Osteoblast (primary cell): ENCODE data around the gene OR4D2. TPM values are rescaled to one million over a fixed set of nuclear protein-coding genes. Genes with fewer than 3 reads are reported as not detected.

Experiments used
- DNase-seq: peaks from one replicate; pipeline ENCODE4 v3.0.0; 2011; ENCODE audit warnings: low spot score, mixed read lengths; ENCODE audit not compliant: insufficient read length; ENCODE audit errors: missing footprints
- H2AFZ ChIP-seq: 2 replicates; pipeline ENCODE4 v1.6.0; 2011; ENCODE audit warnings: mild to moderate bottlenecking, low read length
- H3K27ac ChIP-seq: 2 replicates; pipeline ENCODE4 v1.5.1; 2011; ENCODE audit warnings: mild to moderate bottlenecking, low read depth, low read length, moderate library complexity
- H3K27me3 ChIP-seq: 2 replicates; pipeline ENCODE4 v1.6.0; 2012; ENCODE audit warnings: mild to moderate bottlenecking, control low read depth, inconsistent platforms, low read length, moderate library complexity; ENCODE audit not compliant: insufficient read depth
- H3K36me3 ChIP-seq: 2 replicates; pipeline ENCODE4 v1.5.1; 2011; ENCODE audit warnings: mild to moderate bottlenecking, low read length, control low read depth, moderate library complexity; ENCODE audit not compliant: insufficient read depth
- H3K4me1 ChIP-seq: 2 replicates; pipeline ENCODE4 v1.5.1; 2011; ENCODE audit warnings: mild to moderate bottlenecking, low read length, control low read depth, moderate library complexity; ENCODE audit not compliant: insufficient read depth
- H3K4me2 ChIP-seq: 2 replicates; pipeline ENCODE4 v1.6.0; 2011; ENCODE audit warnings: mild to moderate bottlenecking, low read length; ENCODE audit not compliant: insufficient read depth
- H3K4me3 ChIP-seq: fragments of 200-600 bp; sonication (generic); 3 replicates; pipeline ENCODE4 v1.5.1; 2012; ENCODE audit warnings: mild to moderate bottlenecking, low read length, inconsistent platforms; ENCODE audit not compliant: insufficient read depth
- H3K79me2 ChIP-seq: 2 replicates; pipeline ENCODE4 v1.6.0; 2012; ENCODE audit warnings: mild to moderate bottlenecking, low read length, control low read depth, inconsistent platforms; ENCODE audit not compliant: insufficient read depth
- H3K9me3 ChIP-seq: 2 replicates; pipeline ENCODE4 v1.5.1; 2011; ENCODE audit warnings: low read depth, low read length, control low read depth
- H4K20me1 ChIP-seq: 2 replicates; pipeline ENCODE4 v1.6.0; 2012; ENCODE audit warnings: mild to moderate bottlenecking, low read length, control low read depth; ENCODE audit not compliant: insufficient read depth
- total RNA-seq: library from RNA; depleted of rRNA; stranded (reverse); fragments of >200 nt; gene quantifications from 2 replicates; pipeline ENCODE4 v1.2.3, GENCODE V29; 2012
- TF ChIP-seq, protein P1 (sequence below): IDR thresholded peaks from 2 replicates; pipeline ENCODE4 v1.5.1; 2011; ENCODE audit warnings: mild to moderate bottlenecking, low read depth, low read length, moderate library complexity; ENCODE audit errors: extremely low read depth

The OR4D2 gene
- total RNA-seq, 1 donor = not detected

DNA sequence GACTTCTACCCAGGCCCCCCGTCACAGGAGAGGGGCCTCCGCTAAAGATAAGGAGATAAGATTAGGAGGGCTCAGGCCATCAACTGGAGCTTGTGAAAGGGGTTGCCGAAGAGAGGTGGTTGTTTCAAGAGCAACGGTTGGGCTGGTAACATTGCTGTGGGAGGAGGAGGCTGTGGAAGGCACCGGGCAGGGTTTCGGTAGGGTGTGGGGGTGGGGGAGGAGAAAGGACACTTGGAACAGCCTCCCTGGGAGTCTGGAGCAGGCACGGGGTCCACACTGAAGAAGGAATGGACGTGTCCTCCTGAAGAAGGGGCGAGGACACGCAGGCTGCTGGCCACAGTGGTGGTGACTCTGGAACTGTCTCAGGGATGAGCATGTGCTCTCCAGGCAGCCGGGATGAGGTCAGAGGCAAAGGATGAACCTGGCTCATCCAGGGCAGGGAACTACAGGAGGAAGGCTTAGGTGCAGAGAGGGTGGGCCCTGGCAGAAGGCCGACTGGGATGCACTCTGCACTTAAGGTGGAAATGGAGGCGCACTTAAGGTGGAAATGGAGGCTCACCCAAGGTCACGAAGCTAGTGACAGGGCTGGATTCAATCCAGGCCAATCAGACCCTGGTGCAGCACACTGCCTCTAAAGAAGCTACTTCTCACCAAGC lies 24.6 kb downstream of the OR4D2 start:
- no peaks in the 10 kb centered on the region for H3K9me3 ChIP-seq
- no peak overlapping the region for H2AFZ ChIP-seq
- no peak overlapping the region for H3K27ac ChIP-seq
- no peak overlapping the region for H3K4me3 ChIP-seq
- no peaks in the 10 kb centered on the region for H3K79me2 ChIP-seq
- TF ChIP-seq, protein P1, sequence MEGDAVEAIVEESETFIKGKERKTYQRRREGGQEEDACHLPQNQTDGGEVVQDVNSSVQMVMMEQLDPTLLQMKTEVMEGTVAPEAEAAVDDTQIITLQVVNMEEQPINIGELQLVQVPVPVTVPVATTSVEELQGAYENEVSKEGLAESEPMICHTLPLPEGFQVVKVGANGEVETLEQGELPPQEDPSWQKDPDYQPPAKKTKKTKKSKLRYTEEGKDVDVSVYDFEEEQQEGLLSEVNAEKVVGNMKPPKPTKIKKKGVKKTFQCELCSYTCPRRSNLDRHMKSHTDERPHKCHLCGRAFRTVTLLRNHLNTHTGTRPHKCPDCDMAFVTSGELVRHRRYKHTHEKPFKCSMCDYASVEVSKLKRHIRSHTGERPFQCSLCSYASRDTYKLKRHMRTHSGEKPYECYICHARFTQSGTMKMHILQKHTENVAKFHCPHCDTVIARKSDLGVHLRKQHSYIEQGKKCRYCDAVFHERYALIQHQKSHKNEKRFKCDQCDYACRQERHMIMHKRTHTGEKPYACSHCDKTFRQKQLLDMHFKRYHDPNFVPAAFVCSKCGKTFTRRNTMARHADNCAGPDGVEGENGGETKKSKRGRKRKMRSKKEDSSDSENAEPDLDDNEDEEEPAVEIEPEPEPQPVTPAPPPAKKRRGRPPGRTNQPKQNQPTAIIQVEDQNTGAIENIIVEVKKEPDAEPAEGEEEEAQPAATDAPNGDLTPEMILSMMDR = no peak
- H3K4me2 ChIP-seq = no peak overlapping the region
- peaks cover 36% of the 10 kb centered on the region for H3K27me3 ChIP-seq
- no peaks in the 10 kb centered on the region for H3K36me3 ChIP-seq
- H3K4me1 ChIP-seq = peaks cover 9% of the 10 kb centered on the region
- DNase-seq = no peak
- H4K20me1 ChIP-seq = peaks cover 4% of the 10 kb centered on the region

DNA sequence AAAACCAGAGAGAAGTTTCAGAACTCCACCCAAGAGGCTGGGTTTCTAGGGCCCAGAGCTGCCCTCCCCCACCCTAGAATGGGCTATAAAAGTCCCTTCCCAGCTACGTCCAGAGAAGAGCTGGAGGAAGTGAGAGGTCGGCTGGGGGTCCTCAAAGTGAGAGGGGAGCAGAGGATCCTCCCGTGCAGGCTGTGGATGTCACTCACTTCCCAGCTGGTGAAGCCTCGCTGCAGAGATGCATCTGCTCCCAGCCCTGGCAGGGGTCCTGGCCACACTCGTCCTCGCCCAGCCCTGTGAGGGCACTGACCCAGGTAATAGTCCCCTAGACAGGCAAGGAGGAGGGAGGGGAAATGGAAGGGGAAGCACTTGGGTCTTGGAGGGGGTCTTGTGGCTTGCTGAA lies 25.8 kb downstream of the OR4D2 start, which contains the start of gene EPX:
Gene EPX (plus strand): TSS at position 115 of the 400 bp plus-strand sequence. CDS start 121 bp downstream, at position 236.
- H3K4me3 ChIP-seq = no peak within 1 kb of the TSS
- H3K27me3 ChIP-seq = peaks cover 40% of the 10 kb centered on the region
- no peak within 1 kb of the TSS for H3K27ac ChIP-seq
- H3K9me3 ChIP-seq = no peaks in the 10 kb centered on the region
- H4K20me1 ChIP-seq = peaks cover 4% of the 10 kb centered on the region
- TF ChIP-seq, protein P1 = no peak
- H3K4me1 ChIP-seq = peaks cover 9% of the 10 kb centered on the region
- H3K79me2 ChIP-seq = no peaks in the 10 kb centered on the region
- no peak within 1 kb of the TSS for H3K4me2 ChIP-seq
- no peak for DNase-seq
- H3K36me3 ChIP-seq = no peaks in the 10 kb centered on the region
- H2AFZ ChIP-seq = no peak within 1 kb of the TSS

DNA sequence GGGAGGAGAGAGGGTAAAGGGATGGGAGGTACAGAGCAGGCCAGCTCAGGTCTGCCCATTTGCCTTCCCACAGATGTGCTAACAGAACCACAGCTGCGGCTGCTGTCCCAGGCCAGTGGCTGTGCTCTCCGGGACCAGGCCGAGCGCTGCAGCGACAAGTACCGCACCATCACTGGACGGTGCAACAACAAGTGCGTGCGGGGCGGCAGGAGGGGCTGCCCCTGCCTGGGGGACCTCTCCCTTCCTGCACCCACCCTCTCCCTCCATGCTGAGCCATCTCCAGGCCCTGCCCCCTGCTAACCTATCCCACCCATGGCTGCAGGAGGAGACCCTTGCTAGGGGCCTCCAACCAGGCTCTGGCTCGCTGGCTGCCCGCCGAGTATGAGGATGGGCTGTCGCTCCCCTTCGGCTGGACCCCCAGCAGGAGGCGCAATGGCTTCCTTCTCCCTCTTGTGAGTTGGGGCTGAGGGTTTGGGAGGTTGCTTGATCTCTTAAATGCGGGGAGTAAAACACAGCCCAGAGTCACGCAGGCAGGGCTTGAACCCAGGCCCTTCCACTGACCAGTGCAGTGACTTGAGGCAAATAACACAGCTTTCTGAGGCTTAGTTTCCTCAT lies 27.0 kb downstream of the OR4D2 start:
- no peak overlapping the region for H3K27ac ChIP-seq
- peaks cover 35% of the 10 kb centered on the region for H3K27me3 ChIP-seq
- no peak for DNase-seq
- H2AFZ ChIP-seq = no peak overlapping the region
- no peak overlapping the region for H3K4me2 ChIP-seq
- peaks cover 9% of the 10 kb centered on the region for H3K4me1 ChIP-seq
- TF ChIP-seq, protein P1 = no peak
- peaks cover 4% of the 10 kb centered on the region for H4K20me1 ChIP-seq
- no peaks in the 10 kb centered on the region for H3K9me3 ChIP-seq
- no peak overlapping the region for H3K4me3 ChIP-seq
- H3K36me3 ChIP-seq = no peaks in the 10 kb centered on the region
- no peaks in the 10 kb centered on the region for H3K79me2 ChIP-seq

DNA sequence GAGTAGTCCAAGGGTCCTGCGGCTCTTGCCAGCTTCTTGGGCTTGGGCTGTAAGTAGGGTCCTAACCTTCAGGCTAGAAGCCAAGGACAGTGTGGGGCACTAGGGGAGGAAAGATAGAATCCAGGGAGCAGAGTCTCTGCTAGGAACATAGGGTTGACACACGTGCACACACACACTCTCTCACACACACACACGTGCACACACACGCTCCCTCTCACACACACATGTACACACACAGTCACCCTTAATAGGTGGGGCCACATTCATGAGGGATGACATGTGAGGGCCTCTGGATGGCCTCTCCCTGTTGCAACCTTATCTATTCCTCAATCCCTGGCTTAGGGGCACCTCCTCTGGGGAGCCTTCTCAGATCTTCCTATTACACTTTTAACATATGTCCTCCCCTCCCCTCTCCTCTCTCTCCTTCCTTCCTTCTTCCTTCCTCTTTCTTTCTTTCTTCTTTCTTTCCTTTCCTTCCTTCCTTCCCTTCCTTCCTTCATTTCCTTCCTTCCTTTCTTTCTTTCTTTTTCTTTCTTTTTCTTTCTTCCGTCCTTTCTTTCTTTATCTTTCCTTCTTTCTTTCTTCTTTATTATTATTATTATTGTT lies 28.8 kb downstream of the OR4D2 start:
- Histone ChIP-seq H3K79me2 (no peaks in the 10 kb centered on the region), H3K4me2 (no peak overlapping the region), H2AFZ (no peak overlapping the region), H3K36me3 (no peaks in the 10 kb centered on the region), H3K9me3 (no peaks in the 10 kb centered on the region), H3K4me3 (no peak overlapping the region), H3K27me3 (peaks cover 42% of the 10 kb centered on the region), H3K4me1 (no peaks in the 10 kb centered on the region), H3K27ac (no peak overlapping the region), H4K20me1 (no peaks in the 10 kb centered on the region)
- TF ChIP-seq, protein P1 = no peak
- no peak for DNase-seq
